Progenitor cell of endocrine pancreas (in vitro differentiated cells): ENCODE data around the gene NDUFC1. TPM values are rescaled to one million over a fixed set of nuclear protein-coding genes. Genes with fewer than 3 reads are reported as not detected.
"Not testable (repeated sequence)": the region's sequence is repeated elsewhere in the genome, so short reads cannot be mapped to it uniquely, and the experiment has no call there.

Source experiments
- DNase-seq: peaks from one replicate; pipeline ENCODE4 v3.0.0; 2021; ENCODE audit warnings: low spot score; ENCODE audit not compliant: unreplicated experiment
- H3K27ac Mint-ChIP-seq: 2 replicates; pipeline ENCODE4 v1.8.0; 2021; ENCODE audit warnings: mild to moderate bottlenecking, moderate library complexity, mixed read lengths
- H3K27me3 Mint-ChIP-seq: 2 replicates; pipeline ENCODE4 v1.8.0; 2021; ENCODE audit warnings: mixed read lengths
- H3K36me3 Mint-ChIP-seq: 2 replicates; pipeline ENCODE4 v1.8.0; 2022; ENCODE audit warnings: mixed read lengths; ENCODE audit not compliant: insufficient read depth
- H3K4me1 Mint-ChIP-seq: 2 replicates; pipeline ENCODE4 v1.8.0; 2021; ENCODE audit warnings: low read depth, mixed read lengths
- H3K4me3 Mint-ChIP-seq: 2 replicates; pipeline ENCODE4 v1.8.0; 2021; ENCODE audit warnings: low read depth, mild to moderate bottlenecking, moderate library complexity, mixed read lengths
- H3K9me3 Mint-ChIP-seq: 2 replicates; pipeline ENCODE4 v1.8.0; 2021; ENCODE audit warnings: low read depth, mixed read lengths
- total RNA-seq: library from RNA; stranded (reverse); gene quantifications from 2 replicates; pipeline ENCODE4 v1.2.1, GENCODE V29; 2021
- TF ChIP-seq, protein P1 (sequence below): fragments of 200-600 bp; sonication (generic); IDR thresholded peaks from one replicate; pipeline ENCODE4 v1.5.0; 2021; ENCODE audit warnings: antibody characterized with exemption, mild to moderate bottlenecking; ENCODE audit not compliant: unreplicated experiment

NDUFC1 gene
- total RNA-seq, 1 donor from 2014 or later = 52.0 TPM

DNA sequence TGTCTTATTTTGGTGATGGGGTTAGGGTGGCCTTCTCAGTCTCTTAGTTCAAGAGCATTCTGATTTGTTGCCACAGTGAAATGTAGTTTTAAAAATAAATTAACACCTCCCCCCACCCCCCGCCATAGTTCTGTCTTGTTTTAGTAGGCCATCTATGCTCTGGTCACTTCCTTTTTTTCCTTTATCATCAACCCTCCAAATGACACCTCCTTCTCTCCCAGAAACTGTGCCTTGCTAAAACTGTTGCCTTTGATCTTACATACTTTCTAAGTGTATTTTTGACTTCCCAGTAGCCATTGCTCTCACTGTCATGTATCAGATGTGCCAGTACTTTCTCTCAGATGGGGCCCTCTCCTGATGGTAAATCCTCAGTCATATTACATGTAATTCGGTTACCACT is 14.5 kb upstream of the NDUFC1 start:
- DNase-seq = no peak
- peaks cover 8% of the 10 kb centered on the region for H3K4me1 Mint-ChIP-seq
- H3K9me3 Mint-ChIP-seq = peaks cover 6% of the 10 kb centered on the region
- TF ChIP-seq, protein P1, sequence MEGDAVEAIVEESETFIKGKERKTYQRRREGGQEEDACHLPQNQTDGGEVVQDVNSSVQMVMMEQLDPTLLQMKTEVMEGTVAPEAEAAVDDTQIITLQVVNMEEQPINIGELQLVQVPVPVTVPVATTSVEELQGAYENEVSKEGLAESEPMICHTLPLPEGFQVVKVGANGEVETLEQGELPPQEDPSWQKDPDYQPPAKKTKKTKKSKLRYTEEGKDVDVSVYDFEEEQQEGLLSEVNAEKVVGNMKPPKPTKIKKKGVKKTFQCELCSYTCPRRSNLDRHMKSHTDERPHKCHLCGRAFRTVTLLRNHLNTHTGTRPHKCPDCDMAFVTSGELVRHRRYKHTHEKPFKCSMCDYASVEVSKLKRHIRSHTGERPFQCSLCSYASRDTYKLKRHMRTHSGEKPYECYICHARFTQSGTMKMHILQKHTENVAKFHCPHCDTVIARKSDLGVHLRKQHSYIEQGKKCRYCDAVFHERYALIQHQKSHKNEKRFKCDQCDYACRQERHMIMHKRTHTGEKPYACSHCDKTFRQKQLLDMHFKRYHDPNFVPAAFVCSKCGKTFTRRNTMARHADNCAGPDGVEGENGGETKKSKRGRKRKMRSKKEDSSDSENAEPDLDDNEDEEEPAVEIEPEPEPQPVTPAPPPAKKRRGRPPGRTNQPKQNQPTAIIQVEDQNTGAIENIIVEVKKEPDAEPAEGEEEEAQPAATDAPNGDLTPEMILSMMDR = no peak
- H3K27ac Mint-ChIP-seq = no peak overlapping the region
- peaks cover 12% of the 10 kb centered on the region for H3K36me3 Mint-ChIP-seq
- H3K4me3 Mint-ChIP-seq = no peak overlapping the region
- H3K27me3 Mint-ChIP-seq = no peaks in the 10 kb centered on the region

DNA sequence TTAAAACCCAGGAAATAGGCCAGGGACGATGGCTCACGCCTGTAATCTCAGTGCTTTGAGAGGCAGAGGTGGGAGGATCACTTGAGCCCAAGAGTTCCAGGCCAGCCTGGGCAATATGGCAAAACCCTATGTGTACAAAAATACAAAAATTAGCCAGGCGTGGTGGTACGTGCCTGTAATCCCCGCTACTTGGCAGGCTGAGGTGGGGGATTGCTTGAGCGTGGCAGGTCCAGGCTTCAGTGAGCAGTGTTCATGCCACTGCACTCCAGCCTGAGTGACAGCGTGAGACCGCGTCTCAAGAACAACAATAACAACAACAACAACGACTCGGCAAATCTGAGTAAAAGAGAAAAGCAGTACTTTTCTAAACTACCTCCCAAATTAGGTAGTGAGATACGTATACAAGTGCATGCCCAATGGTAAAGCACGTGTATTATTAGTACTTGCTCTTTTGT is 13.0 kb upstream of the NDUFC1 start:
- Mint-ChIP-seq H3K27ac (no peak overlapping the region), H3K9me3 (peaks cover 5% of the 10 kb centered on the region), H3K27me3 (no peaks in the 10 kb centered on the region), H3K36me3 (peaks cover 9% of the 10 kb centered on the region), H3K4me3 (no peak overlapping the region), H3K4me1 (peaks cover 8% of the 10 kb centered on the region)
- TF ChIP-seq, protein P1 = no peak
- DNase-seq = no peak

DNA sequence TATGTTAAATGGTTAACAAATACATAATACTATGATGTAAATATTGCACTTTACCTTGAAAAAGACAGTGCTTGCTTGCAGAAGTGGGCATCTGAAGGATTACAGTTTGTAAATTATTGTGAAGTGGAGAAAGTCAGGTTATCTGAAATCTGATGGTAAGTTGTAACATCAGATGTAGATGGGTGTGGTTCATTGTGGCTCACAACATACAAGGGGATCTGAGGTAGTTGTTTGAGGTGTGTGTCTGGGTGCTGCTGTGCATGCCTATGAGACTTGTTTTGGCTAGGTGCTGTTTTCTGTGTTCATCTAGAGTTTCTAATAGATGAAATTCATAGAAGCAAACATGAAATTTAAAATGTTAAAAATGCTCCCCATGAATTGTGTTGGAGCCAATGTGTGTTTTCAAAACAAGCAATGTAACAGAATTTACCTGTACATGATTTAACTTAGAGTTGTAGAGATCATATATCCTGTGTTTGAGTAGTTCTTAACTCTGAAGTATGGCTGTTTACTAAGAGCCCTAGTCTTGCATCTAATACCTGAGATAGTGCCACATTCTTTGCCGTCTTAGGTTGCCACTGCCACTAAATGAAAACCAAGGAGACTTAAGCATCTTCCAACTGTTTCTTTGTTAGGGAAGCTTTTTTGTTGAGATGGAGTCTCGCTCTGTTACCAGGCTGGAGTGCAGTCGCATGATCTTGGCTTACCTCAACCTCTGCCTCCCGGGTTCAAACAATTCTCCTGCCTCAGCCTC is 11.9 kb upstream of the NDUFC1 start:
- TF ChIP-seq, protein P1 = no peak
- peaks cover 3% of the 10 kb centered on the region for H3K36me3 Mint-ChIP-seq
- no peaks in the 10 kb centered on the region for H3K27me3 Mint-ChIP-seq
- H3K4me3 Mint-ChIP-seq = no peak overlapping the region
- no peaks in the 10 kb centered on the region for H3K9me3 Mint-ChIP-seq
- H3K4me1 Mint-ChIP-seq = peaks cover 8% of the 10 kb centered on the region
- H3K27ac Mint-ChIP-seq = peak overlapping the region; percentile 56
- no peak for DNase-seq

DNA sequence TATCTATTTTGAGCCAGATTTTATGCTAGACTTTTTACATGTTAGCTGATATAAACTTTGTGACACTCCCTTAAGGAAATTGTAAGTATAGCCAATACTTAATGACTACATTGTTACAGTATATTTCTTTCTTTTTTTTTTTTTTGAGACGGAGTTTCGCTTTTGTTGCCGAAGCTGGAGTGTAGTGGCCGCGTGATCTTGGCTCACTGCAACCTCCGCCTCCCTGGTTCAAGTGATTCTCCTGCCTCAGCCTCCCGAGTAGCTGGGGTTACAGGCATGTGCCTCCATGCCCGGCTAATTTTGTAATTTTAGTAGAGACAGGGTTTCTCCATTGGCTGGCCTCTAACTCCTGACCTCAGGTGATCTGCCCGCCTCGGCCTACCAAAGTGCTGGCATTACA is 11.1 kb upstream of the NDUFC1 start:
- H3K4me3 Mint-ChIP-seq, H3K27me3 Mint-ChIP-seq, H3K9me3 Mint-ChIP-seq, DNase-seq, H3K36me3 Mint-ChIP-seq, H3K4me1 Mint-ChIP-seq: not testable (repeated sequence)
- H3K27ac Mint-ChIP-seq = peak overlapping the region; percentile 44

DNA sequence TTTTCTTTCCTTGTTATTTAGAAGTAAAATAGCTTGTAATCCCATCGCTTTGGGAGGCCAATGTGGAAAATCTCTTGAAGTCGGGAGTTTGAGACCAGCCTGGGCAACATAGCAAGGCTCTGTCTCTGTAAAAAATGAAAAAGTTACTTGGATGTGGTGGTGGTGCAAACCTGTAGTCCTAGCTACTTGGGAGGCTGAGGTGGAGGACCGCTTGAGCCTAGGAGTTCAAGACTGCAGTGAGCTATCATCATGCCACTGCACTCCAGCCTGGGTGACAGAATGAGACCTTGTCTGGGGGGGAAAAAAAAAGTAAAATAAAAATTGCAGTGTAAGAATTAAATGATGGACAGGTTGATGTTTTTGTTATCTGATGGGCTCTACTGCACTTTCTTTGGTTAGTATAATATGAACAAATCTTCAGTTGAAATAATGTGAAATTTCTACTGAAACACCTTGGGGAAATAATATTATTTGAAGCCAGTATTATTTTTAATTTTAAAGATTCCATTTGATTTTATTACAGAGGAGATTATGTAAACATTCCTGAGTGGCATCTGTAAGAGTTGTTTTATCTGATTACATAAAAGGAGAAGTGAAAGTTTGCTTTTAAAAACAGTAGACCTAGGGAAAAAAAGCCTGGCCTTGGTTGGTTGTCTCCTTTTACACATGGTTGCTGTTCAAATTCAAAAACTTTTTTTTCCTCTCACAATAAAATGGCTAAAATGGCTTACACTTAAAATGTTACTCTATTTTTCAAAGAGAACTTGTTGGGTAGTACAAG is 10.5 kb upstream of the NDUFC1 start:
- Mint-ChIP-seq H3K27ac (no peak overlapping the region), H3K4me3 (no peak overlapping the region), H3K27me3 (no peaks in the 10 kb centered on the region), H3K9me3 (no peaks in the 10 kb centered on the region), H3K4me1 (peaks cover 8% of the 10 kb centered on the region), H3K36me3 (peaks cover 3% of the 10 kb centered on the region)
- DNase-seq = no peak
- TF ChIP-seq, protein P1 = no peak
